HepG2 (cell line): ENCODE measurements around the gene EFNA3. TPM values are rescaled to one million over a fixed set of nuclear protein-coding genes. Genes with fewer than 3 reads are reported as not detected.

ENCODE experiments used
- BRCA1 ChIP-seq: sonication (generic); formaldehyde crosslinking; IDR thresholded peaks from 2 replicates; pipeline ENCODE4 v1.4.0; 2020; ENCODE audit warnings: missing genetic modification reagents
- CEBPG ChIP-seq: IDR thresholded peaks from 2 replicates; pipeline ENCODE4 v1.6.1; 2016
- FLYWCH1 ChIP-seq: sonication (generic); formaldehyde crosslinking; IDR thresholded peaks from 2 replicates; pipeline ENCODE4 v1.8.1; 2023; ENCODE audit warnings: mild to moderate bottlenecking, missing genetic modification reagents
- HMGA1 ChIP-seq: sonication (generic); formaldehyde crosslinking; conservative IDR thresholded peaks from 2 replicates; pipeline ENCODE4 v1.4.0; 2020; ENCODE audit warnings: missing genetic modification reagents
- MAFF ChIP-seq: IDR thresholded peaks from 2 replicates; pipeline ENCODE4 v1.6.1; 2011; ENCODE audit warnings: low read depth, low read length, improper control_type of control experiment
- MIER3 ChIP-seq: IDR thresholded peaks from 2 replicates; pipeline ENCODE4 v1.6.1; 2016; ENCODE audit warnings: missing compliant biosample characterization, borderline replicate concordance
- NCOA5 ChIP-seq: sonication (generic); formaldehyde crosslinking; IDR thresholded peaks from 2 replicates; pipeline ENCODE4 v1.4.0; 2020; ENCODE audit warnings: missing genetic modification reagents
- PHF21A ChIP-seq: sonication (generic); formaldehyde crosslinking; IDR thresholded peaks from 2 replicates; pipeline ENCODE4 v1.5.0; 2020; ENCODE audit warnings: mild to moderate bottlenecking, missing genetic modification reagents
- RXRB ChIP-seq: IDR thresholded peaks from 2 replicates; pipeline ENCODE4 v1.6.1; 2016; ENCODE audit warnings: borderline replicate concordance, missing genetic modification reagents, missing compliant biosample characterization
- SIN3B ChIP-seq: fragments of 150-350 bp; IDR thresholded peaks from 2 replicates; pipeline ENCODE4 v1.6.1; 2014; ENCODE audit warnings: low read length
- SRY ChIP-seq: sonication (generic); formaldehyde crosslinking; IDR thresholded peaks from 2 replicates; pipeline ENCODE4 v1.8.0; 2022; ENCODE audit warnings: mild to moderate bottlenecking, missing genetic modification reagents
- ZBTB42 ChIP-seq: sonication (generic); formaldehyde crosslinking; IDR thresholded peaks from 2 replicates; pipeline ENCODE4 v1.5.0; 2020; ENCODE audit warnings: mild to moderate bottlenecking, missing genetic modification reagents
- ZFP62 ChIP-seq: sonication (generic); formaldehyde crosslinking; IDR thresholded peaks from 2 replicates; pipeline ENCODE4 v1.4.0; 2020; ENCODE audit warnings: missing genetic modification reagents
- ZNF12 ChIP-seq: sonication (generic); formaldehyde crosslinking; IDR thresholded peaks from 2 replicates; pipeline ENCODE4 v1.5.0; 2020; ENCODE audit warnings: missing genetic modification reagents
- ZNF121 ChIP-seq: sonication (generic); formaldehyde crosslinking; IDR thresholded peaks from 2 replicates; pipeline ENCODE4 v1.5.0; 2020; ENCODE audit warnings: mild to moderate bottlenecking, missing genetic modification reagents
- ZNF232 ChIP-seq: sonication (generic); formaldehyde crosslinking; IDR thresholded peaks from 2 replicates; pipeline ENCODE4 v1.4.0; 2020; ENCODE audit warnings: missing genetic modification reagents, borderline replicate concordance
- ZNF24 ChIP-seq: fragments of 450-650 bp; IDR thresholded peaks from 2 replicates; pipeline ENCODE4 v1.6.1; 2017; ENCODE audit warnings: antibody characterized with exemption, mild to moderate bottlenecking
- ZNF530 ChIP-seq: sonication (generic); formaldehyde crosslinking; IDR thresholded peaks from 2 replicates; pipeline ENCODE4 v1.5.0; 2020; ENCODE audit warnings: low read depth, mild to moderate bottlenecking, missing genetic modification reagents
- ZNF570 ChIP-seq: sonication (generic); formaldehyde crosslinking; IDR thresholded peaks from 2 replicates; pipeline ENCODE4 v1.4.0; 2020; ENCODE audit warnings: mild to moderate bottlenecking, missing genetic modification reagents, borderline replicate concordance
- ZNF761 ChIP-seq: sonication (generic); formaldehyde crosslinking; conservative IDR thresholded peaks from 2 replicates; pipeline ENCODE4 v1.4.0; 2020; ENCODE audit warnings: mild to moderate bottlenecking, missing genetic modification reagents
- ZSCAN25 ChIP-seq: sonication (generic); formaldehyde crosslinking; IDR thresholded peaks from 2 replicates; pipeline ENCODE4 v1.8.0; 2022; ENCODE audit warnings: mild to moderate bottlenecking, missing genetic modification reagents
- polyA plus RNA-seq, 8 experiments: library from polyadenylated mRNA; depleted of rRNA in 3 of 8; stranded (reverse) in 7 of 8; unstranded in 1 of 8; fragments of >200 nt; fragmentation: Illumina TruSeq in 4 of 8; extraction: Trizol in 4 of 8; gene quantifications; 2 replicates each; pipeline versions ENCODE4 v1.2.1 to v1.2.3, GENCODE V29; 2011 to 2016; ENCODE audit warnings: low read depth in 4 of 8, missing spikeins in 1 of 8, mixed read lengths in 1 of 8; ENCODE audit not compliant: insufficient read depth in 1 of 8
- total RNA-seq, 5 experiments: library from RNA; depleted of rRNA; stranded (reverse); fragments of >200 nt; fragmentation: Illumina TruSeq; extraction: Trizol; gene quantifications; 2 replicates each; pipeline ENCODE4 v1.2.3, GENCODE V29; 2016; ENCODE audit warnings: low read depth in 1 of 5
- TF ChIP-seq, protein P1 (sequence below): sonication (generic); formaldehyde crosslinking; IDR thresholded peaks from 2 replicates; pipeline ENCODE4 v1.8.0; 2022; ENCODE audit warnings: missing genetic modification reagents, mild to moderate bottlenecking, borderline replicate concordance
- TF ChIP-seq, protein P2 (sequence below): IDR thresholded peaks from 2 replicates; pipeline ENCODE4 v1.6.1; 2016; ENCODE audit warnings: missing compliant biosample characterization, missing genetic modification reagents, borderline replicate concordance
- TF ChIP-seq, protein P3 (sequence below): sonication (generic); formaldehyde crosslinking; IDR thresholded peaks from 2 replicates; pipeline ENCODE4 v1.8.1; 2023; ENCODE audit warnings: mild to moderate bottlenecking, missing genetic modification reagents
- TF ChIP-seq, protein P4 (sequence below): IDR thresholded peaks from 2 replicates; pipeline ENCODE4 v1.6.1; 2016
- TF ChIP-seq, protein P5 (sequence below): sonication (generic); formaldehyde crosslinking; IDR thresholded peaks from 2 replicates; pipeline ENCODE4 v1.4.0; 2020; ENCODE audit warnings: missing genetic modification reagents, mild to moderate bottlenecking, borderline replicate concordance

Gene EFNA3
- total and polyA plus RNA-seq, 2 of the 13 experiments (the other 11 are each of a cell fraction or from before 2014, with no cell fraction given): 1.0 to 5.7 TPM

DNA sequence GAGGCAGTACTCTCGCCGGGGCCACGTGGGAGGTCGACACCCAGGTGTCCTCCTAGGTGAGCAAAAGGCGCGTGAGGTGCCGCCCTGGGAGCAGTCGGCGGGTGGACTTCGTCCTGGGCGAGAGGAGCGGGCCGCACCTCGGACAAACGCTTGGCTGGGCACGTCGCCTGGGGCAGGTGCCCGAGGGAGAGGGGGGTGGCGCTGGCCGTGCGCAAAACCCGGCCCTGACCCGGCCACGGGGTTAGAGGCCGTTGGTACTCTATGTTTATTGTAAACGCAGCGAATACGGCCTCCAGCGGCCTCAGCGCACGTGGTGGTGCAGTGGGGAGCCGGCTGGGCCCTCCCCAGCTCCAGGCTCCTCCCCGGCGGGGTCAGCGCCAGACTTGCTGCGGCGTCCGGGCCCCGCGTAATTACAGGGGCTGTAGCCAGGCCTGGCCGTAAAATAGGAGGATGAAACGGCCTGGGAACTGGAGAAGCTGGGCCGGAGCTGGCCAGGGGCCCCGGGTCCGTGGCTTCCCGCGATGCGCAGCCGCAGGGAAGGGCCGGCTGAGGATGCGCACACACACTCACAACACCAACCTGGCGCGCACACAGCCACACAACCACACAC lies 47.4 kb downstream of the EFNA3 start (continued):
- TF ChIP-seq ZBTB42 (CRISPR knock-in tag) (no peak; the same call in 1 of the 2 replicates), CEBPG (CRISPR knock-in tag) (peak; percentile 62), ZNF232 (CRISPR knock-in tag) (peak; percentile 91; the same call in 1 of the 2 replicates), PHF21A (CRISPR knock-in tag) (peak; percentile 99), ZSCAN25 (peak; percentile 85; the same call in 1 of the 2 replicates), RXRB (CRISPR knock-in tag) (peak; percentile 99), ZNF761 (CRISPR knock-in tag) (peak; percentile 97), SIN3B (no peak; the same call in 1 of the 2 replicates), HMGA1 (CRISPR knock-in tag) (no peak), BRCA1 (CRISPR knock-in tag) (peak; percentile 20; the same call in 1 of the 2 replicates), ZNF121 (peak; percentile 82), NCOA5 (CRISPR knock-in tag) (no peak), ZFP62 (no peak), ZNF12 (peak; percentile 8; the same call in 1 of the 2 replicates), MAFF (no peak), FLYWCH1 (0 out of 2 replicates have a peak, but pooled peaks have one; percentile 63), ZNF24 (peak; percentile 58; the same call in 1 of the 2 replicates), MIER3 (CRISPR knock-in tag) (peak; percentile 56), SRY (peak; percentile 45; the same call in 1 of the 2 replicates), ZNF570 (CRISPR knock-in tag) (no peak), ZNF530 (CRISPR knock-in tag) (no peak)
- TF ChIP-seq, protein P1, sequence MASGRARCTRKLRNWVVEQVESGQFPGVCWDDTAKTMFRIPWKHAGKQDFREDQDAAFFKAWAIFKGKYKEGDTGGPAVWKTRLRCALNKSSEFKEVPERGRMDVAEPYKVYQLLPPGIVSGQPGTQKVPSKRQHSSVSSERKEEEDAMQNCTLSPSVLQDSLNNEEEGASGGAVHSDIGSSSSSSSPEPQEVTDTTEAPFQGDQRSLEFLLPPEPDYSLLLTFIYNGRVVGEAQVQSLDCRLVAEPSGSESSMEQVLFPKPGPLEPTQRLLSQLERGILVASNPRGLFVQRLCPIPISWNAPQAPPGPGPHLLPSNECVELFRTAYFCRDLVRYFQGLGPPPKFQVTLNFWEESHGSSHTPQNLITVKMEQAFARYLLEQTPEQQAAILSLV: peak; percentile 92
- TF ChIP-seq, protein P2, sequence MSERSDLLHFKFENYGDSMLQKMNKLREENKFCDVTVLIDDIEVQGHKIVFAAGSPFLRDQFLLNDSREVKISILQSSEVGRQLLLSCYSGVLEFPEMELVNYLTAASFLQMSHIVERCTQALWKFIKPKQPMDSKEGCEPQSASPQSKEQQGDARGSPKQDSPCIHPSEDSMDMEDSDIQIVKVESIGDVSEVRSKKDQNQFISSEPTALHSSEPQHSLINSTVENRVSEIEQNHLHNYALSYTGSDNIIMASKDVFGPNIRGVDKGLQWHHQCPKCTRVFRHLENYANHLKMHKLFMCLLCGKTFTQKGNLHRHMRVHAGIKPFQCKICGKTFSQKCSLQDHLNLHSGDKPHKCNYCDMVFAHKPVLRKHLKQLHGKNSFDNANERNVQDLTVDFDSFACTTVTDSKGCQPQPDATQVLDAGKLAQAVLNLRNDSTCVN: peak; percentile 86
- TF ChIP-seq, protein P3, sequence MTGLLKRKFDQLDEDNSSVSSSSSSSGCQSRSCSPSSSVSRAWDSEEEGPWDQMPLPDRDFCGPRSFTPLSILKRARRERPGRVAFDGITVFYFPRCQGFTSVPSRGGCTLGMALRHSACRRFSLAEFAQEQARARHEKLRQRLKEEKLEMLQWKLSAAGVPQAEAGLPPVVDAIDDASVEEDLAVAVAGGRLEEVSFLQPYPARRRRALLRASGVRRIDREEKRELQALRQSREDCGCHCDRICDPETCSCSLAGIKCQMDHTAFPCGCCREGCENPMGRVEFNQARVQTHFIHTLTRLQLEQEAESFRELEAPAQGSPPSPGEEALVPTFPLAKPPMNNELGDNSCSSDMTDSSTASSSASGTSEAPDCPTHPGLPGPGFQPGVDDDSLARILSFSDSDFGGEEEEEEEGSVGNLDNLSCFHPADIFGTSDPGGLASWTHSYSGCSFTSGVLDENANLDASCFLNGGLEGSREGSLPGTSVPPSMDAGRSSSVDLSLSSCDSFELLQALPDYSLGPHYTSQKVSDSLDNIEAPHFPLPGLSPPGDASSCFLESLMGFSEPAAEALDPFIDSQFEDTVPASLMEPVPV (CRISPR knock-in tag): peak; percentile 94
- TF ChIP-seq, protein P4, sequence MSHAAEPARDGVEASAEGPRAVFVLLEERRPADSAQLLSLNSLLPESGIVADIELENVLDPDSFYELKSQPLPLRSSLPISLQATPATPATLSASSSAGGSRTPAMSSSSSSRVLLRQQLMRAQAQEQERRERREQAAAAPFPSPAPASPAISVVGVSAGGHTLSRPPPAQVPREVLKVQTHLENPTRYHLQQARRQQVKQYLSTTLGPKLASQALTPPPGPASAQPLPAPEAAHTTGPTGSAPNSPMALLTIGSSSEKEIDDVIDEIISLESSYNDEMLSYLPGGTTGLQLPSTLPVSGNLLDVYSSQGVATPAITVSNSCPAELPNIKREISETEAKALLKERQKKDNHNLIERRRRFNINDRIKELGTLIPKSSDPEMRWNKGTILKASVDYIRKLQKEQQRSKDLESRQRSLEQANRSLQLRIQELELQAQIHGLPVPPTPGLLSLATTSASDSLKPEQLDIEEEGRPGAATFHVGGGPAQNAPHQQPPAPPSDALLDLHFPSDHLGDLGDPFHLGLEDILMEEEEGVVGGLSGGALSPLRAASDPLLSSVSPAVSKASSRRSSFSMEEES (CRISPR knock-in tag): peak; percentile 96
- TF ChIP-seq, protein P5, sequence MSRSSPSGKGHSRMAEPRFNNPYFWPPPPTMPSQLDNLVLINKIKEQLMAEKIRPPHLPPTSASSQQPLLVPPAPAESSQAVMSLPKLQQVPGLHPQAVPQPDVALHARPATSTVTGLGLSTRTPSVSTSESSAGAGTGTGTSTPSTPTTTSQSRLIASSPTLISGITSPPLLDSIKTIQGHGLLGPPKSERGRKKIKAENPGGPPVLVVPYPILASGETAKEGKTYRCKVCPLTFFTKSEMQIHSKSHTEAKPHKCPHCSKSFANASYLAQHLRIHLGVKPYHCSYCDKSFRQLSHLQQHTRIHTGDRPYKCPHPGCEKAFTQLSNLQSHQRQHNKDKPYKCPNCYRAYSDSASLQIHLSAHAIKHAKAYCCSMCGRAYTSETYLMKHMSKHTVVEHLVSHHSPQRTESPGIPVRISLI (CRISPR knock-in tag): peak; percentile 68; the same call in 1 of the 2 replicates
